Activated CD4-positive, alpha-beta T cell treated with anti-CD3 and anti-CD28 coated beads, Interleukin-2, amount 50 U/mL, for 16 hours (primary cell): ENCODE measurements around the gene HNF1B.

ENCODE experiments used
- DNase-seq: peaks from one replicate; pipeline ENCODE4 v3.0.0-alpha.2; 2020

Gene HNF1B

DNA sequence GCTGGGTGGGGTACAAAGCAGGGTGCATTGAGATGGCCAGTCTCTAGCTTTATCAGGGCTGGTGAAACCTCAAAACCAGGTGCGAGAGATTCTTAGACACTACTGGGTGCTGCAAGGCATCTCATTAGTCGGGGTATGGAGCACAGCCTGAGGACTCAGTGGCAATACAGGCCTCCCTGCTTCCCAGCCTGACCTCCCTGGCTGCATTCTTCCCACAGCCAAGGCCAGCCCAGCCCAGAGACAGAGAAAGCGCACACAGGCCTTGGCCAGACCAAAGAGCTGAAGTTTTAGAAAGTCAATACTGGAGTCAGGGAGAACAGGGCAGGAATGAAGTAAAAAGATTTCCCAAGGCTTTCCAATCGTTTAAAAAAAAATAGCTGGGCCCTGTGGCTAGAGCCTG, 12.5 kb downstream of the HNF1B start:
- DNase-seq: no peak

DNA sequence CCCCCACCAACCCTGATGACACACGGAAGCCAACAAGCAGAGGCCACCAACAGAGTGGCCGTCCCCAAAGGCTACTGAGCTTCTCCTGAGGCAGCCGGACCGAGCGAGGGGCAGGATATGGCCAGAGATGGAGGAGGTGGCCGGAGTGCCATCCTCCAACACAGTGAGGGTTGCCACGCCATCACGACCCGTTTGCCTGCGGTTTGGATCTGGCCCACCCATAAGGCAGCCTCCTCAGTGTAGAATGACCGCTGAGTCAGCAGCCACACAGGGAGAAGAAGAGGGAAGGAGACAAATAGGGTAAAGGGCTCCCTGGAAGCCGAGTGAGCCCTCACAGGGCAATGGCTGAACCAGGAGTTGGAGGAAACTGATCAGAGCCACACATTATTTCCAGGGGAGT, 13.8 kb downstream of the HNF1B start:
- no peak for DNase-seq

DNA sequence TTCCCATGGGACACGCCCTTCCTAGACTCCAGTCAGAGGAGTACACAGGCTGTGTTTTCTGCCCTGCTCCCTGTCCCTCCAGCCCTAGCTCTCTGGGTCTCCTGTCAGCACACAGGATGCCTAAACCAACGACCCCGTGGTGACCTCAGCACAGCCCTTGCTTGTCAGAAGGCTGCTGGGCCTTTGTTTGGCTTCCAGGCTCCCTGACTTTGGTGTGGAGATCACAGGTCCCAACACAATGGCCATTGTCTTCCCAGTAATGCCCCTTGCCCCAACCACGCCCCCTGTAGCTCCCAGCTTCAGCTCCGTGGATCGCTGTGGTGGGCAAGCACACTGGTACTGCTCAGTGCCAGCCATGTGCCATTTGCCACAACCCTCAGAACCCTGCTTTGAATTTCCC, 15.0 kb downstream of the HNF1B start:
- no peak for DNase-seq

DNA sequence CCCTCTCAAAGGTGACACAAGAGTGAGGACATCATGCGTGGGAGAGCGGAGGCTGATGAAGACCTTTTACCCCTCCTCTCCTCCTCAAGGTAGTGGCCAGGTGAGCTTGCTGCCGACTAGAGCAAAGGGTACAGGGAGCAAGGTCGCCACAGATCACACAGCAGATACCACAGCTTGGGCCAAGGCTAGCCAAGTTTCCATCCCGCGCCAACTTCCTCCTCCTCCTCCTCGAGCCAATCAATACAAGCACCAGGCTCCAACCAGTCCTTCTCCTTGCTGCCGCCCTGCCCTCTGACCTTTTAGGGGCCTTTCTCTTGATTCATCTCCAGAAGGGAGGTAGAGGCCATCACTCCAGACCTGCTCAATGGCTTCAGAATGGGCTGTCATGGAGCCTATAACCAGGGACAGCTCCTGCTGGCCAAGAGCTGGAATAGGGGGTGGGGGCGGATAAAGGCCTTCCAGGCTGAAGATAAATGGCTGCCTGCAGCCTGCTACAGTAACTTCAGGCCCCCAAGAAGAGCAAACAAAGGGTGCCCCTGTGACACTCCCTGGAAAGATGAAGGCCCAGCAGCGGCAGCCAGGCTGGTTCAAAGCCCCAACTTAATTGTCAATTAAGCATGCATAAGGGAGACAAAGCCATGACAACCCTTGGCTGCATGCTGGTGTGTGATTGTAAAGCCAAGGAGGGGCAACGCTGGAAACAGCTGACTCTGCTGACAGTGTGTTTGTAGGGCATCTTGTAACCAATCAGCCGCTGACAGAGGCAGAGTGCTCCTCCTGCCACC, 17.8 kb downstream of the HNF1B start:
- no peak for DNase-seq

GRCh38 chr17:37726248-37726647, 18.6 kb downstream of the HNF1B start:
- DNase-seq: no peak

GRCh38 chr17:37725601-37726146, 19.2 kb downstream of the HNF1B start:
- DNase-seq: no peak

GRCh38 chr17:37725021-37725595, 19.8 kb downstream of the HNF1B start:
- no peak for DNase-seq

DNA sequence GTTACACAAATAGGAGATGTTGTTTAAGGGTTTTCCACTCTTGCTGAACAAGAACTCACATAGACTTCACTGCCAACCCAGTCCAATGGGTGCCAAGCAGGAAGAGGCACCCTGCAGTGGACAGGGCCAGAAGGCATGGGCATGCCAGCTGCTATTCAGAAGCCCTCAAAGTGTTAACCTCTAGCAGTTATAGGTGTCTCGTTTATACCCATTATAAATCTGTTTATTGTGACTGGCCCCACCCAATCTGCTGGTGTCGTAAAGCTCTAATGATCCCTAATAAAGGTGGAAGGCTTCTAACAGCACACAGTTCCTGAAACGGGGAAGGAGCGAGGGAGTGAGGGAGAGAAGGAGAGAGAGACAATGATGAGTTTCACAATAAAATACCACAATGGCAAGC, 23.9 kb downstream of the HNF1B start:
- DNase-seq: no peak

DNA sequence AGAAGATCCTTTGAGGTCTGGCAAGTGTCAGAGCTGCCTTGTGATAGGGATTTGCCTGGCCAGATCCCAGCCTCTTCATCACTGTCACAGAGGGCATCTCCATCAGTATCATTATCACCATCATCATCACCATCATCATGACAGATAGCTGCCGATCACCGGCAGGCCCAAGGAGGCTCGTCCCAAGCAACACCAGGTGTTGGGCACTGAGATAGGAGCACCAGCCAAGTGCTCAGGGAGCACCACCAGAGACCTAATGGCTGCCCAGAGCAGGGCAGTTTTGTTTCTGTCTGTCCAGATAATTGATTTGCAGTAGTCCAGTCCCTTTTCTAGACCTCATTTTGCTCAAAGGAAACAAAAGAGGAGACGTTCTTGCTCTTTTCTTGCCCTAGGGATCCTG, 25.0 kb downstream of the HNF1B start:
- no peak for DNase-seq

DNA sequence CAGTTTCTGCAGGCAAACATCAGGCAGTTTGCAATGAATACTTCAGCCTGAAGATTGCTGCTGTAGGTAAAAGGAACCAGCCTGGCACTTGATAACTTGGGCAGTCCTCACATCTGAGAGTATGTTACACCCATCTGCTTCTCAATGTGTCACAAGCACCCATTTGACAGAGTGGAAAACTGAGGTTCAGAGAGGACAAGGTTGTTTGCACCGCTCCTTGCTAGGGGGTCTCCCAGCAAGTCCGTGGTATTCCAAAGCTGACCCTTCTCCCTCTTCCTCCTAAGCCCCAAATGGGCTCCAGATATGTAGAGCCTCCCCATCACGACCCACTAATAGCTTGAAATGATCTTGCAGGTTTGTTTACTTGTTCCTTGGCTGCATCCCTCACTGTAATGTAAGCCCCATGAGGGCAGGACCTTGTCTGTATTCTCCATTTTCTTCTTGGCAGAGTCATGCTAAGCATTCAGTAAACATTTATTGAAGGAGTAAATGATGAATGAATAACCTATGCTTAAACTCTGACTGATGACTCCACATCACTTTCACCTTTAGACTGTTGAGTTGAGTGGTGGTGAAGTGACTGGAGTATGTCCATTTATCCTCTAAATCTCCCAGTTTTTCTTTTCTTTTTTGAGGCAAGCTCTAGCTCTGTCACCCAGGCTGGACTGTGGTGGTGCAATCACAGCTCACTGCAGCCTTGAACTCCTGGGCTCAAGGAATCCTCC, 26.4 kb downstream of the HNF1B start:
- no peak for DNase-seq

- DNase-seq: no peak
Observed at GRCh38 chr17:37717627-37718323, 27.1 kb downstream of the HNF1B start.

GRCh38 chr17:37714897-37715296, 30.0 kb downstream of the HNF1B start:
- no peak for DNase-seq

DNA sequence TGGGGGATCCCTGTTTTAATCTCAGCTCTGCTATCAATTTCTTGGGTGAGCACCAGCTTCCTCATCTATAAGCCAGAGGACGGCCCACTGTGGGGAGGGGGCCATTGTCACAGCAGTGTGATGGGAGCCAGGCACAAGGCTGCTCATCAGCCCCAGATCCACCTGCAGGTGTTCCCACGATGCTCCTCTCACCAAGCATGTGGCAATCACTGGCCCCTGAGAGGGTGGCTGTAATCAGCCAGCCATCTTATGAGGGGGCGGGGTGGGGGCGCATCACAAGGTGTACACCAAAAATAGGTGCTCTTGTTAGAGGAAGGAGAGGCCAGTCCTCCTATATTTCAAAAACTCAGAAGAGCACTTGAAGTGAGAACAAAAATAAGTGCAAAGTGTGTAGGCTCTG, 31.2 kb downstream of the HNF1B start:
- DNase-seq: no peak

GRCh38 chr17:37713028-37713431, 31.8 kb downstream of the HNF1B start:
- no peak for DNase-seq

- DNase-seq: no peak
Observed at GRCh38 chr17:37711113-37711512, 33.7 kb downstream of the HNF1B start.

DNA sequence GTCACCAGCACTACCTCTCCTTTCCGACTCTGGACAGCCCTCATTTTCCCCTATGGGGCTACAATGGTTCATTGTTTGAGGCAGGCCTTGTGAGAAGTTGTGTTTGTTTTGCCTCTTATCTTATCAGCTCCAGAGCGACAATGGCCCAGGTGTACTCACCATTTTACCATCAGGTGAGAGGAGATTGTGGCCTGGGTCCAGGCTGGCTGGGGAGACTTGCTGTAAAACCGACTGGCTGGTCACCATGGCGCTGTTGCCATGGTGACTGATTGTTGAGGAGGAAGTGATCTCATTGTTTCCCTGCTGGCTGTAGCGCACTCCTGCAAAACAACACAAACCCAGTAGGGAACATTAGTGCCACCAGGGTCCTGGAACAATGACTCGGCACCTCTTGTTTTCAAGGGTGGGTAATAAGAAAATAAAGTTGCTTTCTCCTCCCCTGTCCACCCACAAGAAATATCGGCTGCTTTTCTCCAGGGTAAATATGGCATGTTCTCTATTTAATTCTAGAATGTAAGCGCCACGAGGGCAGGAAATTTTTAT, 34.4 kb downstream of the HNF1B start:
- no peak for DNase-seq

GRCh38 chr17:37708616-37709212, 36.1 kb downstream of the HNF1B start:
- no peak for DNase-seq

DNA sequence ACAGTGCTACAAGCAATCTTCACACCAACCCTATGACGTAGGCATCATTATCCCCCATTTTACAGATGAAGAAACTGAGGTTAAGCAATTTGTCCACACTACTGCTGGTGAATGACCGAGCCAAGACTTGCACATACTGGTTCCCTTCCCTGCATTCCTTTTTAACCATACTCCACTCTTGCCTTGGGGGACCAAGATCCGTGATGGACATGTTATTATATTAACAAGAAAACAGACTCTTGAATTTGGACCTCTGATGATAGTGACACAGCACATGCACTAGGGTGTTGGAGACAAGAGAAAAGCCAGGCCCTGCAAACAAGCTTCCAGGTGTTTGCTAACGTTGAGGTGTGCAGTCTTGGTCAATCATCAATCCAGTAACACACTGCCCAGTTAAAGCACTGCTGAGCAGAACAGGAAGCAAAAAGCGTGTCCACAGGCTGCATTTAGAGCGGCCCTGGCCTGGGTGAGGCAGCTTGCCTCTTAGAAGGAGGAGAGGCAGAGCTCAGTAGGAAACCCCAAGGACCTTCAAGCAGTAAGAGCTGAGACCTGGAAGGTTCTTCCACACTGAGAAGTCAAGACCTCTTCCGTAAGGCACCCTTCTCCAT, 36.7 kb downstream of the HNF1B start:
- no peak for DNase-seq

GRCh38 chr17:37706446-37706845, 38.4 kb downstream of the HNF1B start:
- no peak for DNase-seq

DNA sequence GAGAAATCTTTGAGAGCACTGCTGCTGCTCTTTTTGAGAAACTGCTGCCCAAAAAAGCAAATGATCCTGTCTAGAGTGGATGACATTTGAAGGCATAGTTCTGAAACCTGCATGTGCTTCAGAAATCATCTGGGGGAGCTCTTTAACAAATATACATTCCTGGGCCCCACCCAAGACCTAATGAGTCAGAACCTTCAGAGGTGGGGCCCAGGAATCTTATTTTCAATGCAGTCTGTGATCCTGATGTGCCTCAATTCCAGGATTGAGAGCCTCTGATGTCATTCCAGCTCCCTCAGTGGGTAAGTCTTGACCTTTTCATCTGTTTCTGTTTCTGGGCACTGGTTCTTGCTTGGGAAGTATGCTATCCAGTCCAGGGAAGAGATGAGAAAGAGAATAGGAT, 42.3 kb downstream of the HNF1B start:
- DNase-seq: no peak

GRCh38 chr17:37701496-37701898, 43.4 kb downstream of the HNF1B start:
- peak; percentile 44 for DNase-seq

- no peak for DNase-seq
Observed at GRCh38 chr17:37700881-37701280, 44.0 kb downstream of the HNF1B start.
